Activated CD4-positive, alpha-beta T cell treated with anti-CD3 and anti-CD28 coated beads for 36 hours (primary cell): ENCODE results near the gene CNDP2. TPM values are rescaled to one million over a fixed set of nuclear protein-coding genes. Genes with fewer than 3 reads are reported as not detected.

ENCODE experiments used
- ATAC-seq: fragments of 200-7000 bp; cut with Tn5 transposase; one replicate; pipeline ENCODE4 v1.10.0; 2021; ENCODE audit warnings: mild to moderate bottlenecking, moderate library complexity
- CTCF ChIA-PET: fragments of 350-600 bp; sonication (Branson Sonifier 250); formaldehyde crosslinking; loops from one replicate; lab custom pipeline; 2021; ENCODE audit warnings: antibody characterized with exemption; lab: Charles Lee
- POLR2A ChIA-PET: fragments of 350-600 bp; sonication (Branson Sonifier 250); formaldehyde crosslinking; loops from one replicate; lab custom pipeline; 2021; ENCODE audit warnings: antibody characterized with exemption, inconsistent platforms; lab: Charles Lee
- DNase-seq: peaks from one replicate; pipeline ENCODE4 v3.0.0-alpha.2; 2020
- H3K27ac Mint-ChIP-seq: one replicate; pipeline ENCODE4 v1.8.0; 2021; ENCODE audit warnings: mixed read lengths
- H3K27me3 Mint-ChIP-seq: one replicate; pipeline ENCODE4 v1.8.0; 2021; ENCODE audit warnings: mixed read lengths
- H3K36me3 Mint-ChIP-seq: one replicate; pipeline ENCODE4 v1.8.0; 2021; ENCODE audit warnings: low read depth, mixed read lengths
- H3K4me1 Mint-ChIP-seq: one replicate; pipeline ENCODE4 v1.8.0; 2021; ENCODE audit warnings: mixed read lengths
- H3K4me3 Mint-ChIP-seq: one replicate; pipeline ENCODE4 v1.8.0; 2021; ENCODE audit warnings: mild to moderate bottlenecking, moderate library complexity, mixed read lengths
- H3K9me3 Mint-ChIP-seq: one replicate; pipeline ENCODE4 v1.8.0; 2021; ENCODE audit warnings: low read depth, mixed read lengths
- intact Hi-C, 2 experiments: fragments of 100-400 bp; cut with DNase I in 1 of 2; cut with micrococcal nuclease in 1 of 2; formaldehyde crosslinking; loops; one replicate each; pipeline versions ENCODE4 v1.14.2 to v1.15.1; 2022 to 2024; cut with DNase I, micrococcal nuclease
- total RNA-seq, 2 experiments: library from RNA; stranded (reverse); gene quantifications; one replicate each; pipeline ENCODE4 v1.2.3, GENCODE V29; 2021

CNDP2 gene
- total RNA-seq, 2 experiments from 2014 or later = 128 to 146 TPM

GRCh38 chr18:74456349-74457042 is 39.7 kb upstream of the CNDP2 start:
- no peak for ATAC-seq
- intact Hi-C loops = no loop called here
- no peak overlapping the region for H3K27ac Mint-ChIP-seq
- no peaks in the 10 kb centered on the region for H3K36me3 Mint-ChIP-seq
- no peaks in the 10 kb centered on the region for H3K9me3 Mint-ChIP-seq
- H3K4me1 Mint-ChIP-seq = peaks cover 4% of the 10 kb centered on the region
- ChIA-PET POLR2A (no interaction called here), CTCF (no interaction called here)
- H3K27me3 Mint-ChIP-seq = peaks cover 31% of the 10 kb centered on the region
- H3K4me3 Mint-ChIP-seq = peak overlapping the region; percentile 10
- no peak for DNase-seq

- Mint-ChIP-seq H3K4me1 (peaks cover 4% of the 10 kb centered on the region), H3K27me3 (peaks cover 31% of the 10 kb centered on the region), H3K27ac (no peak within 1 kb of the TSS), H3K36me3 (no peaks in the 10 kb centered on the region), H3K4me3 (peak within 1 kb of the TSS; percentile 43), H3K9me3 (no peaks in the 10 kb centered on the region)
- ChIA-PET CTCF (interaction anchor here (0.6 kb wide), 1 partner anchor 36 kb away, joined by 3 read pairs; no protein-coding TSS in a partner anchor), POLR2A (no interaction called here)
- intact Hi-C loops = no loop called here
- peak; percentile 42 for ATAC-seq
- DNase-seq = peak; percentile 16
Measured at GRCh38 chr18:74457043-74457724, 39.0 kb upstream of the CNDP2 start, which contains the start of gene DIPK1C. DIPK1C (minus strand) TSS chr18:74457308; CDS start chr18:74457259, 49 bp downstream.

GRCh38 chr18:74457725-74458421 is 38.3 kb upstream of the CNDP2 start:
- Mint-ChIP-seq H3K9me3 (no peaks in the 10 kb centered on the region), H3K36me3 (no peaks in the 10 kb centered on the region), H3K27ac (no peak overlapping the region), H3K27me3 (peaks cover 31% of the 10 kb centered on the region), H3K4me3 (no peak overlapping the region), H3K4me1 (peaks cover 4% of the 10 kb centered on the region)
- ATAC-seq (no peak), DNase-seq (no peak)
- ChIA-PET CTCF (interaction anchor here (0.6 kb wide), 1 partner anchor 57 kb away, joined by 4 read pairs; no protein-coding TSS in a partner anchor), POLR2A (no interaction called here)
- intact Hi-C loops = no loop called here

GRCh38 chr18:74459889-74460288 is 36.3 kb upstream of the CNDP2 start:
- Mint-ChIP-seq H3K4me3 (no peak overlapping the region), H3K27me3 (peaks cover 17% of the 10 kb centered on the region), H3K27ac (no peak overlapping the region), H3K9me3 (no peaks in the 10 kb centered on the region), H3K4me1 (peaks cover 4% of the 10 kb centered on the region), H3K36me3 (no peaks in the 10 kb centered on the region)
- CTCF ChIA-PET = interaction anchor here (0.7 to 0.8 kb wide), 2 partner anchors 92 to 205 kb away, joined by 3 read pairs; no protein-coding TSS in a partner anchor
- POLR2A ChIA-PET = no interaction called here
- ATAC-seq = no peak
- intact Hi-C loops = no loop called here
- no peak for DNase-seq

- POLR2A ChIA-PET = no interaction called here
- no peak overlapping the region for H3K27ac Mint-ChIP-seq
- intact Hi-C loops = no loop called here
- ATAC-seq (no peak), DNase-seq (no peak)
- H3K36me3 Mint-ChIP-seq = no peaks in the 10 kb centered on the region
- CTCF ChIA-PET = interaction anchor here (0.7 kb wide), 1 partner anchor 61 kb away, joined by 3 read pairs; no protein-coding TSS in a partner anchor
- no peaks in the 10 kb centered on the region for H3K9me3 Mint-ChIP-seq
- no peak overlapping the region for H3K4me3 Mint-ChIP-seq
- H3K27me3 Mint-ChIP-seq = peaks cover 12% of the 10 kb centered on the region
- H3K4me1 Mint-ChIP-seq = peaks cover 4% of the 10 kb centered on the region
Measured at GRCh38 chr18:74460825-74461224, 35.3 kb upstream of the CNDP2 start.

GRCh38 chr18:74463254-74463653 is 32.9 kb upstream of the CNDP2 start:
- Mint-ChIP-seq H3K27me3 (peaks cover 3% of the 10 kb centered on the region), H3K9me3 (no peaks in the 10 kb centered on the region), H3K4me3 (no peak overlapping the region), H3K36me3 (no peaks in the 10 kb centered on the region), H3K27ac (no peak overlapping the region), H3K4me1 (no peaks in the 10 kb centered on the region)
- ChIA-PET POLR2A (no interaction called here), CTCF (no interaction called here)
- DNase-seq = no peak
- intact Hi-C loops = no loop called here
- ATAC-seq = no peak

- ChIA-PET POLR2A (no interaction called here), CTCF (no interaction called here)
- intact Hi-C loops = no loop called here
- Mint-ChIP-seq H3K27ac (no peak overlapping the region), H3K4me3 (no peak overlapping the region), H3K9me3 (no peaks in the 10 kb centered on the region), H3K4me1 (no peaks in the 10 kb centered on the region), H3K27me3 (no peaks in the 10 kb centered on the region), H3K36me3 (no peaks in the 10 kb centered on the region)
- DNase-seq = no peak
- no peak for ATAC-seq
Measured at GRCh38 chr18:74463983-74464382, 32.2 kb upstream of the CNDP2 start.

- Mint-ChIP-seq H3K27me3 (peaks cover 2% of the 10 kb centered on the region), H3K36me3 (no peaks in the 10 kb centered on the region), H3K27ac (no peak overlapping the region), H3K4me1 (no peaks in the 10 kb centered on the region), H3K4me3 (no peak overlapping the region), H3K9me3 (peaks cover 5% of the 10 kb centered on the region)
- ATAC-seq = no peak
- intact Hi-C loops = no loop called here
- POLR2A ChIA-PET = no interaction called here
- CTCF ChIA-PET = interaction anchor here (0.7 to 1.2 kb wide), 2 partner anchors 17 to 28 kb away, joined by 4 read pairs; no protein-coding TSS in a partner anchor
- no peak for DNase-seq
Measured at GRCh38 chr18:74465775-74466174, 30.4 kb upstream of the CNDP2 start.

GRCh38 chr18:74468547-74469061 is 27.6 kb upstream of the CNDP2 start:
- H3K27ac Mint-ChIP-seq = no peak overlapping the region
- ChIA-PET POLR2A (no interaction called here), CTCF (no interaction called here)
- intact Hi-C loops = no loop called here
- H3K9me3 Mint-ChIP-seq = peaks cover 5% of the 10 kb centered on the region
- ATAC-seq = no peak
- H3K27me3 Mint-ChIP-seq = peaks cover 2% of the 10 kb centered on the region
- no peak overlapping the region for H3K4me3 Mint-ChIP-seq
- no peaks in the 10 kb centered on the region for H3K4me1 Mint-ChIP-seq
- no peak for DNase-seq
- H3K36me3 Mint-ChIP-seq = no peaks in the 10 kb centered on the region

- CTCF ChIA-PET = no interaction called here
- H3K36me3 Mint-ChIP-seq = no peaks in the 10 kb centered on the region
- no peaks in the 10 kb centered on the region for H3K4me1 Mint-ChIP-seq
- DNase-seq (no peak), ATAC-seq (no peak)
- no peak overlapping the region for H3K4me3 Mint-ChIP-seq
- H3K9me3 Mint-ChIP-seq = peaks cover 5% of the 10 kb centered on the region
- POLR2A ChIA-PET = no interaction called here
- H3K27me3 Mint-ChIP-seq = peaks cover 2% of the 10 kb centered on the region
- intact Hi-C loops = no loop called here
- no peak overlapping the region for H3K27ac Mint-ChIP-seq
Measured at GRCh38 chr18:74472312-74472711, 23.9 kb upstream of the CNDP2 start.

GRCh38 chr18:74473976-74474640 is 22.1 kb upstream of the CNDP2 start:
- H3K4me1 Mint-ChIP-seq = no peaks in the 10 kb centered on the region
- ChIA-PET CTCF (no interaction called here), POLR2A (no interaction called here)
- H3K4me3 Mint-ChIP-seq = no peak overlapping the region
- ATAC-seq = no peak
- H3K36me3 Mint-ChIP-seq = no peaks in the 10 kb centered on the region
- no peak overlapping the region for H3K27ac Mint-ChIP-seq
- H3K9me3 Mint-ChIP-seq = peaks cover 5% of the 10 kb centered on the region
- peaks cover 2% of the 10 kb centered on the region for H3K27me3 Mint-ChIP-seq
- intact Hi-C loops = no loop called here
- DNase-seq = no peak
